ENCODE data around the gene PARVB.

The PARVB gene

DNA sequence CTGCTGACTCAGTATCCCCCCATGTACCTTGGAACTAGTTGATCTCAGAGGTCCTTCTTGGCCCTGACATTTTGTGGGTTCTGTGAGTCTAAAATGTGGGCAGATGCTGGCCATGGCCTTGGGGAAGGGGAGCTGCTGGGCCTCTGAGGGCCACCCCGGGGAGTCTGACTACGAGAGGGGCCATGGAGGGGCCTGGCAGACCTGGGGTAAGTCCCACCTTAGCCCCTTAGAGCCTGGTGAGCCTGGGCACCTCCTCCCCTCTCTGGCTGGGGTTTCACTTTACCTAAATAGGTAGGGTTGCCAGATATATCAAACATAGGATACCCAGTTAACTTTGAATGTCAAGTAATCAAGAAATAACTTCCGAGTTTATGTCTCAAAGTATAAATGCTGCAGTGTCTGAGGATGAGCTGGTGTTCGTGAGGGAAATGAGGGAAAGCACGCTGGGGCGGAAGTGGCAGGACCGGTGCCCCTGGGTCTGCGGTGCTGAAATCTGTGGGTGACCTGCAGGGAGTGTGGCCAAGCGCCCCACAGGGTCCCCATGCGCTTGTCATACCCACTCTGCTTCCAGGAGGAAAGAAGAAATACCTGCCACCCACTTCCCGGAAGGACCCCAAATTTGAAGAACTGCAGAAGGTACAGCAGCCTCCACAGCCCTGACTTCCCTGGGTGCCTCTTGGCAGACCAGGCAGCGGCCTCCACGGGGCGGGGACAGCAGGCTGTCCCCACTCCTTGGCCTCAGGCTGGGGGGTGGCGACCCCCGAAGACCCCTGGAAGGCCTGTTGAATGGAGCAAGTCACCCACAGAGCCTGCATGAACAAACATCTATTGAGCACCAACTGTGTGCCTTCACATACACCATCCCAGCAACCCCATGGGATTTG lies 161.4 kb downstream of the PARVB start:
- no peak for DNase-seq (ENCODE audit: low spot score)

DNA sequence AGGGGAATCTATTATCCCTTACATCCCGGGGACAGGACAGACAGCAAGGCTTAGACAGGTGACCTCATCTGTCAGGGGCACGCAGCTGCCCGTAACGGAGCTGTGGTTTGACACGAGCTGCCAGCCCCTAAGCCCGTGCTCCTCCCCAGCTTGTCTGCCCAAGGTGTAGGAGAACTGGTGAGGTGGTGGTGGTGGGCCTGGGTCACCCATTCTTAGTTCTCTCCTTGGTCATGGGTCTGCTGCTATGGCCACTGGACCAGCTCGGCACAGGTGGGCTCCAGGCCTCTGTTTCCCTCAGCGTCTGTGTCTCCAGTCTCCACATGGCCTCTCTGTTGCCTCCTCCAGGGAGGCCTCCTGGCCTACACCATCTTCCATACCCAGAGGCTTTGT lies 162.0 kb downstream of the PARVB start:
- no peak for DNase-seq (ENCODE audit: low spot score)

DNA sequence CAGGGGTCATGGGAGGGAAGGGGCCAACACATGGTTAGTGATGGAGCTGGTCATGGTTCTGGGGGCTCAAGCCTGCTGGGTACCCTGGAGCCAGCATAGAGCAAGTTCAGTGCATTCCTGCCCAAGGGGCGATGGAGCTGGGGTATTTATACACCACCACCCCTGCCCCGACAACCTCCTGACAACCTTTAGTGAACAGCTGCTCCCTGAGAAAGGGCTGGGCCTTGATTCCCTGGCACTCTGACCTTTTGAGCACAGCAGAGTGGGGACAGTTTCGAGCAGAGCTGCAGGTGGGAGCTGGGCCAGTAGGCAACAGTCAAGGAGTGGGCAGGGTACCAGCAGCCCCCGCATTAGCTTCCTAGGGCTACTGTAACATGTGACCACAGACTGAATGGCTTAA lies 162.6 kb downstream of the PARVB start:
- no peak for DNase-seq (ENCODE audit: low spot score)

DNA sequence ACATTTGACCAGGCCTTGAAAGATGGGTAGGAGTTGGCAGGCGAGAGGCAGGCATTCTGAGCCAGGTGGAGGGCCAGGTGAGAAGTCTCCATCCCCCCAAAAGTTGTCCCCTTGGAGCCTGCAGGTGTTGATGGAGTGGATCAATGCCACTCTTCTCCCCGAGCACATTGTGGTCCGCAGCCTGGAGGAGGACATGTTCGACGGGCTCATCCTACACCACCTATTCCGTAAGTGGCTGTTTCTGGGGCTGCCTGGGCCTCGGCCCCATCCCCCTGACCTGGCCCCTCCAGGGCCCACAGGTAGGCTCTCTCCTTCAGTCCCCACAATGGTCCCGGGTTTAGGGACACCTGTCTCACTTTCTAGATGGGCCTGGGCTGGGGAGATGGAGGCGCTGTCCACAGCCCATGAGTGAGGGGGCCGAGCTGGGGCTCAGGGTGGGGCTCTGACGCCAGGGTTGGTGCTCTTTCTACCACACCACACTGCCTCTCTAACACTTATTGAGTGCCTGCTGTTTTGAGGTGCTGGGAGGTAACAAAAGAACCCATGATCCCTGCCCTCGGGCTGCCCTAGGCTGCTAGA lies 163.6 kb downstream of the PARVB start:
- DNase-seq (ENCODE audit: low spot score): no peak

DNA sequence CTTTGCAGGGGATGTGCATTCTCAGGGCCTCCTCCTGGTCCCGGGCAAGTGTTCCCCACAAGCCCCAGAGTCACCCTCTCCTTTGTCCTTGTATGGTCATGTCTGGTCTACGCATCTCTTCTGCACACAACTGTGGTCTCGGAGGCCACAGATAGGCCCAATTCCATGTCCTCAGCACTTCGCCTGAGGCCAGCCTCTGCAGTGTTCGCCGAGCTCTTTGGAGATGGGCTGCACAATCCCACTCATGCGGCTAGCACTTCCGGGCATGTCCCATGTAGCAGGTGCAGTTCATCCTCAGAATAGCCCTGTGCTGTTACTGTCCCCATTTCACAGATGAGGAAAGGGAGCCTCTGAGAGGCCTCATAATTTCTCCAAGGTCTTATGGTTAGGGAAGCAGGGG lies 164.2 kb downstream of the PARVB start:
- no peak for DNase-seq (ENCODE audit: low spot score)

DNA sequence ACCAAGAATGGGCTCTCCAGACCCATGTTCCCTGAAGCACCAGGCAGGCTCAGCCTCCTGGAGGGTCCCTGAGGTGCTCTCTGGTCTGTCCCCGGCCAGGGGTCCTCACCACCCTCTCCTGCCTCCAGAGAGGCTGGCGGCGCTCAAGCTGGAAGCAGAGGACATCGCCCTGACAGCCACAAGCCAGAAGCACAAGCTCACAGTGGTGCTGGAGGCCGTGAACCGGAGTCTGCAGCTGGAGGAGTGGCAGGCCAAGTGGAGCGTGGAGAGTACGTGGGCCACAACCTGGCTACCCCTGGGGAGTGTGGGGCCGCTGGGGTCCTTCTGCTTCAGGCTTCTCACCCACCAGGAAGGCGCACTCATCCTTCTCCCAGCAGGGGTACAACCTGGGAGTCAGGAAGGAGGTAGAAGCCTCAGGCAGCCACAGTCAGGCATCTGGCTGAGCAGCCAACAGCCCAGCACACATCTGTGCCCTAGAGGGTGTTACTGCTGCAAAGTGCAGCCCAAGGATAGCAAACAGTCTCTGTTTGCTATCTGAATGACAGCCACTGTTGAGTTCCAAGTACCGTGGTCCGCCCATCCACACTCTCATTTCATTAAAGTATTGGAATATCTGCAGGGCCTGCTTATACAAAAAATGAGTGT lies 165.0 kb downstream of the PARVB start:
- no peak for DNase-seq (ENCODE audit: low spot score)

DNA sequence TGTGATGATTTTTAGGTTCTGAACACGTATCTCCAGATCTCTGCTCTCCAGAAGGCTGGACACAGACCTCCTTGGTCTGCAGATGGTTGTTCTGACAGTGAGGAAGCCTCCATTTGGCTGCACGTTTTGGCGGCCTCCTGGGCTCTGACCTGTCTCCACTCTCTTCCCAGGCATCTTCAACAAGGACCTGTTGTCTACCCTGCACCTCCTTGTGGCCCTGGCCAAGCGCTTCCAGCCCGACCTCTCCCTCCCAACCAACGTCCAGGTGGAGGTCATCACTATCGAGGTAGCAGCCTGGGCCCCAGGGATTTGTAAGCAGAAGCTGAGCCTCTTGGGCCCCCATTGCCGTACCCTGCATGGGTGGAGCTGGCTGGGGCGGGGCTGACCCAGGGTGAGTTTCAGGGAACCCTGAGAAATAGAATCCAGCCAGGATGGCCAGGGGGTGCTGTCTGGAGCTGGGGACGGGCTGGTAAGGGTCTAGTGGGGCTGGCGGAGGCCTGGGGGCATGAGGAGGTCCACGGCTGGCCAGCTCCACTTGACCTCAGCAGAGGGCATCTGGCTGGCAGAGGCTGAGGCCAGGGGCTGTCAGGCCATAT lies 166.4 kb downstream of the PARVB start:
- DNase-seq (ENCODE audit: low spot score): no peak

DNA sequence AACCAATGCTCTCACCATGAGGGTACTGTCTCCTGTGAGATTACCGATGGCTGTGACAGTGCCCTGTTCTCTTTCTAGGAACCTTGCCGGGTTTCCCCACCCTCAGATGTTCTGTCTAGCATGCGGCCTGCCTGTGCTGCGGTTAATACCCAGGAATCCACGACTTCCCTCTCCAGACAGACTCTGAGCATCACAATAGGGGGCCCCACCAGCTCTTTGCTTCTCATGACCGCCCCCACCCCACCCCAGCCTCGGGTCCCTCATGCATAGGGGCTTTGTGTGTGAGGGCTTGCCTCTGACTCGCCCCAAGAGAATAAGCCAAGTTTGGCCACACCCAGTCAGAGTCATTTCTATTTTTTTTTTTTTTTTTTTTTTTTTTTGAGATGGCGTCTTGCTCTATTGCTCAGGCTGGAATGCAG lies 166.9 kb downstream of the PARVB start:
- peak; percentile 47 for DNase-seq (ENCODE audit: low spot score)

DNA sequence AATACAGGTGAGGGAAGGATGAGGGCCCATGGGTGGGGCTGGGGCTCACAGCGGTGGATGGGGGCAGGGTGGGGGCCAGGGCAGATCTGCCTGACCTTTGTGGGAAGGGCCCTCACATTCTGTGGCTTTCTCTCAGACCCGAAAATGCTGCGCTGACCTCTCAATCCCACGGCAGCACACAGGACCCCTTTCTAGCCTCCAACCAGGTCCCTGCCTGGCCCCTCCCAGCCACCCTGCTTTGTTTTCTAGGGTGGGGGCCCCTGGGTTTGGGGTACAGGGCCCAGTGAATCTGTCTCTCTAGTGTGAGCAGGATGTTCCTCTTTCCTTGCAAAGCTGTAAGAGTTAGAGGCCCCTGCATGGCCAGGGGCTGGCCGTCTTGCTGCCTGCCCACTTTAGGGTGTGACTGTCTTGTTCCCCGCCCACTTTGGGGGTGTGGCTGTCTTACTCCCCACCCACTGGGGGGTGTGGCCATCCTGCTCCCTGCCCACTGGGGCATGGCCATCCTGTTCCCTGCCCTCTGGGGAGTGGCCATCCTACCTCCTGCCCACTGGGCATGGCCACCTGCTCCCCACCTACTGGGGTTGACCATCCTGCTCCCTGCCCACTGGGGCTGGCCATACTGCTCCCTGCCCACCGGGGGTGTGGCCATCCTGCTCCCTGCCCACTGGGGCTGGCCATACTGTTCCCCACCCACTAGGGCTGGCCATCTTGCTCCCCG lies 168.2 kb downstream of the PARVB start:
- DNase-seq (ENCODE audit: low spot score): no peak

DNA sequence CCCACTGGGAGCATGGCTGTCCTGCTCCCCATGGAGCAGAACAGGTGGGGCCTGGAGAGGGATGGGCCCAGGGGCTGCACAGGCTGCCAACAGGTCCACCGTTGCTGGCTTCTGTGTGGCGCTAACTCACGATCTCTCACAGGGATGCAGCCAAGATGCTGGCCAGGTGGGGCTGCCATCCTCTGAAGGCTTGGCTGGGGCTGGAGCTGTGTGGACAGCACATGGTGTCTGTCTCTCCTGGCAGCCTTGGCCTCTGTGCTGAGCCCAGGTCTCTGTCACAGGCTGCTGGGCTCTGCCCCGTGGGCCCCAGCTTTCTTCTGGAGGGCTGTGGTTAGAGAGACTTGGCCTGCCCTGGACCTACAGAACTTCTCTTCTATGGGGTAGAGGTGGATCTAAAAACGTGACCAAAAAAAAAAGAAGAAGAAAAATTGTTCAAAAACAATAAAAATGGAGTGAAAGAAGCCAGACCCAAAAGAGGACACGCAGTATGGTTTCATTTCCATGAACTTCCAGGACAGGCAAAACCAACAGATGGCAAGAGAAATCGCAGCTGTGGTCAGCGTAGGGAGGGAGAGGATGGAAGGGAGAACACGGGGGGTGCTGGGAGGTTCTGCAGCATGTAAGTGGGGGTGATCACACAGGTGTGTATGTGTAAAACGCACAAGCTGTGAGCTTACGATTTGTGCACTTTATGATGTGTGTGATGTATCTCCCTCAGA lies 168.9 kb downstream of the PARVB start:
- no peak for DNase-seq (ENCODE audit: low spot score)

DNA sequence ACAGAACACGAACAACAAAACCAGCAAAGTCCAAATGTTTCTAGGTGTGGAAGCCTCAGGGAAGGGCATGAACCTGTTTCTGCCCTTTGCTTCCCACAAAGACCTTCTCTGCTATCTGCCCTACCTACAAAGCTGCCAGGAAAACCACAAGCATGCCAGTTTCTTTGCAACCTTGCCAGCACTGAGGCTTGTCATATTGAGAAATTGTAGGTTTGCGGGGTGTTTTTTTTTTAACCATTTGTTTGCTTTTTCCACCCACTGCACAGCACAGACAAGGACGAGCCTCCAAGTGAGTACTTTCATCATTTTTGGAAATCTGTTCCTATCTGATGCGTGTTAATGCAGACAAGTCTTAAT lies 169.4 kb downstream of the PARVB start:
- no peak for DNase-seq (ENCODE audit: low spot score)

- DNase-seq (ENCODE audit: low spot score): no peak
Observed at GRCh38 chr22:44194569-44194968, 170.5 kb downstream of the PARVB start.

GRCh38 chr22:44195189-44195871 lies 171.2 kb downstream of the PARVB start:
- no peak for DNase-seq (ENCODE audit: low spot score)

DNA sequence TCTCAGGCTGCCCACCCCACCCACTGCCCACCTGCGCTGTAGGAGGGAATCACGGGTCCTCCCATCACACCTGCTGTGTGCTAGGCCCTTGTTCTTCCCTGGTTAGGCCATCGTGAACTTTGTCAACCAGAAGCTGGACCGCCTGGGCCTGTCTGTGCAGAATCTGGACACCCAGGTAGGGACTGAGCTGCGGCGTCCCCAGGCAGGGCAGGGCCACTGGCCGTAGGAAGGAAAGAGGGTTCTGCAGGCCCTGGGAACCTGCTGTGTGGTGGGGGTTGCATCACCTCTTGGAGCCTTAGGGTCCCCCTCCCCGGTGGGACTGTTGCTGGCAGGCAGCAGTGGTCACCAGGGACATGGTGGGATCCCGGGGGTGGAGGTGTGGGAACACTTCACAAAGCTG lies 172.1 kb downstream of the PARVB start:
- no peak for DNase-seq (ENCODE audit: low spot score)

DNA sequence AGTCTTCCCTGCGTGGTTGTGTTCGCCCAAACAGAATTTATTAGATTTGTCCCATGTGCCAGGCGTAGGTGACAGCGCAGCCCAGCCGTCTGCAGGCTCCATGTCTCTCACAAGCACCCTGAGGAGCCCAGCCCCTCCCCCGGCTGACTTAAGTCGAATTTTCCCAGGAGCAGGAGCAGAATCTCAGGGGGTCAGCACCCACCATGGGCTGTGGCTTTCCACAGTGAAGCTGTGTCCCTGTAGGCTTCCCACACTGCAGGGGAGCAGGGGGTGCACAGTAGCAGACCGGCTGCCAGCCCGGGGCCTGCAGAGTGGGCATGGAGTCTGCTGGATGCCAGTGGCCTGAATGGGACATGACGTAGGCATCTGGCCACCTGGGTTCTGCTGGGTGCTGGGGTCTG lies 172.6 kb downstream of the PARVB start:
- no peak for DNase-seq (ENCODE audit: low spot score)

DNA sequence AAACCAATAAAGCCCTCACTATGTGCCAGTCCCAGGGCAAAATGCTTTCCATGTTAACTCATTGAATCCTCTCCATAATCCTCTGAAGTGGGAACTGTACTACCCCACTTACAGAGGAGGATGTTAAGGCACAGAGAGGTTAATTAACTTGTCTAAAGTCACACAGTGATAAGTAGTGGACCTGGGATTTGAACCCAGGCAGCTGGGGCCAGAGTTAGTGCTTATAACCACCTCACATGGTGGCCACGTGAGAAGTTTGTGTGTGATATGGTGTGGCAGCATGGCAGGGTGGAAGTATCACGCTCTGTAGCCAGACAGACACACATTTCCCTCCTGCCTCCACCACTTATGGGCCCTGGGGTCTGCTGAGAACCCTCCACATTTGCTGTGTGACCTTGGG lies 173.2 kb downstream of the PARVB start:
- DNase-seq (ENCODE audit: low spot score): no peak

DNA sequence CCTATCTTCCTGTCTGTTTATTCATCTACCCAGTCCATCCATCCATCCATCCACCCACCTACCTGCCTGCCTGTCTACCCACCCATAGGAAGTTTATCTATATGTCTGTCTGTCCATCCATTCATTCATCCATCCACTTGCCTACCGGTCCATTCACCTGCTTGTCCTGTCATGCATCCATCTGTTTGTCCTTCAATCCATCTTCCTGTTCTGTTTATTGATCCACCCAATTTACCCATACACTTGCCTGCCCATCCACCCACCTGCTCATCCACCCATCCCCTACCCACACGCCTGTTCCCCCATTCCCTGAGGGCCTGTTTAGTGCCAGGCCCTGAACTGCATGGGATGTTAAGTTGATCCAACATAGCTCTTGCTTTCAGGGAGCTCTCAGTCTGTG lies 175.1 kb downstream of the PARVB start:
- no peak for DNase-seq (ENCODE audit: low spot score)

GRCh38 chr22:44199866-44200265 lies 175.8 kb downstream of the PARVB start:
- DNase-seq (ENCODE audit: low spot score): no peak

GRCh38 chr22:44200451-44200850 lies 176.3 kb downstream of the PARVB start:
- no peak for DNase-seq (ENCODE audit: low spot score)

DNA sequence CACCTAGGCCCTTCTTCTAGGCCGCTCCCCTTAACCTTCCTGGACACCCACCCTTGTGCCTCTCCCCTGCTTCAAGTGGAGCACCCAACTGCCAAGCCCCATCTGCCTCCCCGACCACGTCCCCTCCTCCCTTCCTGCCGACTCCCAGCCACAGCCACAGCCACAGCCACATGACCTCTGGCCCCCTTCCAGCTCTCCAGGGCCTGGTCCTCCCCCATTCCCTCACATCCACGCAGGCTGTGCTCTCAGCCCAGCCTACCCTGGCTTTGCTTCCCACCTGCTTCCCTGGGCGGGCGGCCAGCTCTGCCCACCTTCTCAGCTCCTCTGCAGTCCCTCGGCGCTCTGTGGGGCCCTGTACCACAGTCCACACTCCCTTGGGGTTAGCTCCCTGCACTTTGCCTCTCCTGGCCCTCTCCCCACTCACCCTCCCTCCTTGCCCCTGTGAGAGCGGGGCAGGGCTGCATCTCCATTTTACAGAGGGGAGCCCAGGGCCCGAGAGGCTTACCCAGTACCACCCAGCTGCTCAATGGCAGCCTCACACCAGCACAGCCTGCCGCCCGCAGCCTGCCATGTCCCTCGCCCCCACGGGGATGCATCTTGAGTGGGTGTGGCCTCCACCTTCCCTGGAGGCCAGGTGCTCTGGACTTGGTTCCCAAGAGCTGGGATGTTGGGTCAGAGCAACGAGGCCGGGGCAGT lies 176.9 kb downstream of the PARVB start:
- DNase-seq (ENCODE audit: low spot score): no peak
